WTC11 (cell line): ENCODE data around the gene DDX10.

ENCODE experiments used
- ATF2 ChIP-seq: sonication (generic); formaldehyde crosslinking; IDR thresholded peaks from 2 replicates; pipeline ENCODE4 v1.8.1; 2022; ENCODE audit warnings: low read depth, missing genetic modification reagents, borderline replicate concordance
- CREM ChIP-seq: sonication (generic); formaldehyde crosslinking; IDR thresholded peaks from 2 replicates; pipeline ENCODE4 v1.8.1; 2022; ENCODE audit warnings: mild to moderate bottlenecking, missing genetic modification reagents, moderate library complexity
- CTCF ChIP-seq: fragments of 200-600 bp; IDR thresholded peaks from 2 replicates; pipeline ENCODE4 v1.8.0; 2022; ENCODE audit warnings: antibody characterized with exemption
- KAT7 ChIP-seq: sonication (generic); formaldehyde crosslinking; IDR thresholded peaks from 2 replicates; pipeline ENCODE4 v1.8.1; 2023; ENCODE audit warnings: missing genetic modification reagents, mild to moderate bottlenecking, borderline replicate concordance
- MAX ChIP-seq: sonication (generic); formaldehyde crosslinking; IDR thresholded peaks from 2 replicates; pipeline ENCODE4 v1.8.0; 2022; ENCODE audit warnings: mild to moderate bottlenecking, missing genetic modification reagents
- MLX ChIP-seq: sonication (generic); formaldehyde crosslinking; IDR thresholded peaks from 2 replicates; pipeline ENCODE4 v1.8.1; 2023; ENCODE audit warnings: mild to moderate bottlenecking, missing genetic modification reagents, moderate library complexity
- NR3C1 ChIP-seq: sonication (generic); formaldehyde crosslinking; conservative IDR thresholded peaks from 2 replicates; pipeline ENCODE4 v1.8.1; 2023; ENCODE audit warnings: low read depth, mild to moderate bottlenecking, missing genetic modification reagents
- SP1 ChIP-seq: sonication (generic); formaldehyde crosslinking; conservative IDR thresholded peaks from 2 replicates; pipeline ENCODE4 v1.8.1; 2022; ENCODE audit warnings: missing genetic modification reagents
- TP53 ChIP-seq: sonication (generic); formaldehyde crosslinking; IDR thresholded peaks from 2 replicates; pipeline ENCODE4 v1.8.1; 2023; ENCODE audit warnings: mild to moderate bottlenecking, missing genetic modification reagents
- ZNF121 ChIP-seq: sonication (generic); formaldehyde crosslinking; IDR thresholded peaks from 2 replicates; pipeline ENCODE4 v1.8.0; 2023; ENCODE audit warnings: missing genetic modification reagents
- ZNF317 ChIP-seq: sonication (generic); formaldehyde crosslinking; IDR thresholded peaks from 2 replicates; pipeline ENCODE4 v1.8.1; 2023; ENCODE audit warnings: low read depth, mild to moderate bottlenecking, moderate library complexity, missing genetic modification reagents, borderline replicate concordance
- ZNF423 ChIP-seq: fragments of 250-450 bp; sonication (Bioruptor Pico); IDR thresholded peaks from 2 replicates; pipeline ENCODE4 v2.1.2; 2022; ENCODE audit warnings: mild to moderate bottlenecking, moderate library complexity

GRCh38 chr11:108804511-108804910, 139.6 kb downstream of the DDX10 start:
- TF ChIP-seq CTCF = no peak
- TF ChIP-seq SP1 (CRISPR knock-in tag) = no peak
- no peak for TF ChIP-seq ZNF121 (CRISPR knock-in tag)
- TF ChIP-seq TP53 (CRISPR knock-in tag) = no peak
- no peak for TF ChIP-seq ATF2 (CRISPR knock-in tag)
- no peak for TF ChIP-seq ZNF423 (CRISPR knock-in tag)
- TF ChIP-seq KAT7 (CRISPR knock-in tag) = no peak
- TF ChIP-seq MLX (CRISPR knock-in tag) = no peak
- no peak for TF ChIP-seq MAX
- TF ChIP-seq ZNF317 = no peak
- no peak for TF ChIP-seq CREM (CRISPR knock-in tag)
- no peak for TF ChIP-seq NR3C1 (CRISPR knock-in tag)
